ENCODE measurements around the gene TRAPPC2L. TPM values are rescaled to one million over a fixed set of nuclear protein-coding genes. Genes with fewer than 3 reads are reported as not detected.

Gene TRAPPC2L
- total and polyA plus RNA-seq, 11 donors: 20.3 to 65.7 (median 44.2) TPM

GRCh38 chr16:88857728-88858339, 907 bp downstream of the TRAPPC2L start:
- Histone ChIP-seq H3K4me1 (peaks cover 0 to 51% (median 21%) of the 10 kb centered on the region in 12 donors), H3K27me3 (no peaks in the 10 kb centered on the region), H3K4me3 (peak overlapping the region; percentile 63 to 98 (median 90)), H3K36me3 (peaks cover 0 to 44% (median 39%) of the 10 kb centered on the region in 9 donors), H3K27ac (peak overlapping the region in 9 of 12 donors; percentile 75 to 86 (median 81)), H3K9me3 (no peaks in the 10 kb centered on the region)
- ATAC-seq (peak; percentile 46 to 73 (median 62)), DNase-seq (peak; percentile 67 to 88 (median 75))
- TF ChIP-seq, protein P1, sequence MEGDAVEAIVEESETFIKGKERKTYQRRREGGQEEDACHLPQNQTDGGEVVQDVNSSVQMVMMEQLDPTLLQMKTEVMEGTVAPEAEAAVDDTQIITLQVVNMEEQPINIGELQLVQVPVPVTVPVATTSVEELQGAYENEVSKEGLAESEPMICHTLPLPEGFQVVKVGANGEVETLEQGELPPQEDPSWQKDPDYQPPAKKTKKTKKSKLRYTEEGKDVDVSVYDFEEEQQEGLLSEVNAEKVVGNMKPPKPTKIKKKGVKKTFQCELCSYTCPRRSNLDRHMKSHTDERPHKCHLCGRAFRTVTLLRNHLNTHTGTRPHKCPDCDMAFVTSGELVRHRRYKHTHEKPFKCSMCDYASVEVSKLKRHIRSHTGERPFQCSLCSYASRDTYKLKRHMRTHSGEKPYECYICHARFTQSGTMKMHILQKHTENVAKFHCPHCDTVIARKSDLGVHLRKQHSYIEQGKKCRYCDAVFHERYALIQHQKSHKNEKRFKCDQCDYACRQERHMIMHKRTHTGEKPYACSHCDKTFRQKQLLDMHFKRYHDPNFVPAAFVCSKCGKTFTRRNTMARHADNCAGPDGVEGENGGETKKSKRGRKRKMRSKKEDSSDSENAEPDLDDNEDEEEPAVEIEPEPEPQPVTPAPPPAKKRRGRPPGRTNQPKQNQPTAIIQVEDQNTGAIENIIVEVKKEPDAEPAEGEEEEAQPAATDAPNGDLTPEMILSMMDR (IDR thresholded peaks at IDR 0.05): peak; percentile 40 to 75 (median 59)
- TF ChIP-seq POLR2A (IDR thresholded peaks at IDR 0.05): no peak
- WGBS, 4 donors: 16 to 19% (median 17%) methylated on average over 9 to 12 of the region's 12 CpGs
- intact Hi-C loops (cut with DNase I): loop anchor here in 4 of 10 donors (1.0 to 10.0 kb wide), 7 partner anchors 28 to 359 kb away; partner anchors contain the start of genes ZNF778 (in 2 of the 4) and APRT (in 1 of the 4)

GRCh38 chr16:88859381-88860091, 2.6 kb downstream of the TRAPPC2L start:
- Histone ChIP-seq H3K4me1 (peaks cover 0 to 34% (median 21%) of the 10 kb centered on the region in 12 donors), H3K36me3 (peaks cover 0 to 49% (median 39%) of the 10 kb centered on the region in 9 donors), H3K27me3 (no peaks in the 10 kb centered on the region), H3K4me3 (no peak overlapping the region), H3K27ac (no peak overlapping the region), H3K9me3 (no peaks in the 10 kb centered on the region)
- TF ChIP-seq POLR2A (IDR thresholded peaks at IDR 0.05): no peak
- TF ChIP-seq, protein P1 (IDR thresholded peaks at IDR 0.05): no peak
- 87 to 95% (median 93%) methylated on average over 20 of the region's 20 CpGs for WGBS, 4 donors
- no peak for ATAC-seq
- intact Hi-C loops (cut with DNase I): loop anchor here in 5 of 10 donors (5.0 to 10.0 kb wide), 5 partner anchors 45 to 358 kb away; partner anchors contain the start of genes APRT (in 3 of the 5) and ZNF778 (in 2 of the 5)
- DNase-seq: no peak

GRCh38 chr16:88861359-88861758, 4.4 kb downstream of the TRAPPC2L start:
- no peak overlapping the region for H3K27ac ChIP-seq
- TF ChIP-seq POLR2A (IDR thresholded peaks at IDR 0.05): no peak
- TF ChIP-seq, protein P1 (IDR thresholded peaks at IDR 0.05): no peak
- no peaks in the 10 kb centered on the region for H3K27me3 ChIP-seq
- intact Hi-C loops (cut with DNase I): loop anchor here in 3 of 10 donors (5.0 to 10.0 kb wide), 3 partner anchors 47 to 117 kb away; partner anchors contain the start of gene APRT (in 2 of the 3)
- ATAC-seq: no peak
- no peaks in the 10 kb centered on the region for H3K9me3 ChIP-seq
- H3K36me3 ChIP-seq: peaks cover 0 to 49% (median 39%) of the 10 kb centered on the region in 9 donors
- 95 to 100% (median 96%) methylated on average over 12 to 19 of the region's 19 CpGs for WGBS, 4 donors
- no peak for DNase-seq
- no peak overlapping the region for H3K4me3 ChIP-seq
- peaks cover 0 to 16% (median 11%) of the 10 kb centered on the region in 12 donors for H3K4me1 ChIP-seq

DNA sequence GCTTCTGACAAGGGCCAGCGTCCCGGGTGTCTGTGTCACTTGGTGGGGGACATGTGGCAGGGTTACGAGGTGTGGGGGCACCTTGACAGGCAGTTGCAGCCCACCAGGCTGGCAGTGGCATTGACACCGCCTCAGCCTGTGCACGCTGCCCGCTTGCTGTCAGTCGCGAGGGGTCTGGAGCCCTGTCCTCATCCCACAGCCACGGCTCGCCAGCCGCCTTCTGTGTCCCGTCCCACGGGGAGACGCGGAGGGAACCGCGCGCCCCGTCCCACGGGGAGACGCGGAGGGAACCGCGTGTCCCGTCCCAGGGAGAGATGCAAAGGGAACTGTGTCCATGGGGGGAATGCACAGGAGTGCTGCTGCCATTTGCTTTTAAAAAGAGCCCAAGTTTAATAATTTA, 6.0 kb downstream of the TRAPPC2L start:
- WGBS, 4 donors: 92 to 94% (median 93%) methylated on average over 22 to 25 of the region's 25 CpGs
- H3K4me1 ChIP-seq: peaks cover 0 to 12% (median 6%) of the 10 kb centered on the region in 12 donors
- TF ChIP-seq POLR2A (IDR thresholded peaks at IDR 0.05): no peak
- TF ChIP-seq, protein P1 (IDR thresholded peaks at IDR 0.05): no peak
- H3K9me3 ChIP-seq: no peaks in the 10 kb centered on the region
- H3K36me3 ChIP-seq: peaks cover 0 to 49% (median 39%) of the 10 kb centered on the region in 9 donors
- ATAC-seq (no peak), DNase-seq (no peak)
- no peak overlapping the region for H3K4me3 ChIP-seq
- H3K27ac ChIP-seq: no peak overlapping the region
- no peaks in the 10 kb centered on the region for H3K27me3 ChIP-seq
- intact Hi-C loops (cut with DNase I): loop anchor here in 3 of 10 donors (5.0 to 10.0 kb wide), 3 partner anchors 48 to 118 kb away; partner anchors contain the start of gene APRT (in 2 of the 3)

Data from heart left ventricle (tissue), 16 donors.